HepG2 (cell line): ENCODE data around the gene N4BP2. TPM values are rescaled to one million over a fixed set of nuclear protein-coding genes. Genes with fewer than 3 reads are reported as not detected.

Experiments
- ATAC-seq: fragments of 200-7000 bp; cut with Tn5 transposase; 3 replicates; pipeline ENCODE4 v1.9.1; 2020; ENCODE audit warnings: mild to moderate bottlenecking, moderate library complexity
- BruUV-seq: library from RNA; stranded (reverse); fragments of 400-500 nt; replicated peaks from 2 replicates; lab custom pipeline; 2021; lab: Mats Ljungman, UMichigan
- CTCF ChIA-PET: fragments of 300-600 bp; formaldehyde crosslinking; extraction: SDS; loops from one replicate; lab custom pipeline; 2021; ENCODE audit warnings: low total read pairs, inconsistent platforms, low intra/inter-chr PET ratio; lab: Yijun Ruan, JAX
- POLR2A ChIA-PET: fragments of 350-600 bp; sonication (Branson Sonifier 250); formaldehyde crosslinking; loops from one replicate; lab custom pipeline; 2020; ENCODE audit warnings: antibody characterized with exemption, inconsistent platforms; lab: Yijun Ruan, JAX
- DNase-seq: peaks from one replicate; pipeline ENCODE4 v3.0.0-alpha.2; 2015; ENCODE audit warnings: low spot score
- FAIRE-seq: peaks from 3 replicates; lab custom pipeline; 2011; peaks lifted over from hg19 to GRCh38; lab: Jason Lieb, UNC
- H2AFZ ChIP-seq: one replicate; pipeline ENCODE4 v1.6.1; 2011; ENCODE audit warnings: low read length, inconsistent platforms
- H3K27ac ChIP-seq: fragments of 300-600 bp; 3 replicates; pipeline ENCODE4 v1.8.0; 2011; ENCODE audit warnings: mixed run types, mild to moderate bottlenecking, mixed read lengths, low read length, inconsistent platforms; ENCODE audit not compliant: insufficient read depth; ENCODE audit errors: extremely low read length
- H3K27me3 ChIP-seq, 2 experiments: fragments of 200-600 bp in 1 of 2; 2 replicates in 1 of 2; 3 replicates in 1 of 2; pipeline versions ENCODE4 v1.6.0 to v1.8.0; 2011; ENCODE audit warnings: low read length in 2 of 2, mild to moderate bottlenecking in 2 of 2, moderate library complexity in 2 of 2, inconsistent platforms in 1 of 2; ENCODE audit not compliant: insufficient read depth in 2 of 2, control insufficient read depth in 1 of 2
- H3K36me3 ChIP-seq, 2 experiments: fragments of 200-600 bp in 1 of 2; replicated peaks in 1 of 2; 2 replicates in 1 of 2; 3 replicates in 1 of 2; pipeline versions ENCODE4 v1.5.1 to v1.8.0; 2011; ENCODE audit warnings: low read length in 2 of 2, inconsistent platforms in 1 of 2; ENCODE audit not compliant: insufficient read depth in 2 of 2, control insufficient read depth in 1 of 2
- H3K4me1 ChIP-seq: 2 replicates; pipeline ENCODE4 v1.5.1; 2012; ENCODE audit warnings: low read length, inconsistent platforms; ENCODE audit not compliant: insufficient read depth
- H3K4me2 ChIP-seq: 2 replicates; pipeline ENCODE4 v1.6.0; 2011; ENCODE audit warnings: low read depth, low read length, inconsistent platforms
- H3K4me3 ChIP-seq, 3 experiments: fragments of 200-600 bp in 1 of 3; sonication (generic), shearing (Covaris generic) in 1 of 3; replicated peaks in 1 of 3; 2 replicates each; pipeline ENCODE4 v1.5.1; 2011 to 2016; ENCODE audit warnings: low read length in 3 of 3, inconsistent platforms in 2 of 3, low read depth in 2 of 3, mild to moderate bottlenecking in 2 of 3, control low read depth in 1 of 3, mixed read lengths in 1 of 3; ENCODE audit not compliant: insufficient read depth in 1 of 3
- H3K79me2 ChIP-seq: one replicate; pipeline ENCODE4 v1.6.1; 2011; ENCODE audit warnings: low read length, inconsistent platforms; ENCODE audit not compliant: insufficient read depth
- H3K9ac ChIP-seq: 2 replicates; pipeline ENCODE4 v1.6.0; 2011; ENCODE audit warnings: mild to moderate bottlenecking, low read depth, low read length, inconsistent platforms; ENCODE audit not compliant: insufficient read depth
- H3K9me3 ChIP-seq: 2 replicates; pipeline ENCODE4 v1.5.1; 2012; ENCODE audit warnings: mild to moderate bottlenecking, low read length
- H4K20me1 ChIP-seq: 2 replicates; pipeline ENCODE4 v1.6.0; 2011; ENCODE audit warnings: inconsistent platforms, mild to moderate bottlenecking, low read length, moderate library complexity; ENCODE audit not compliant: insufficient read depth
- FIP1L1 ChIP-seq: fragments of 200-400 bp; formaldehyde crosslinking; IDR thresholded peaks from 2 replicates; pipeline ENCODE4 v1.6.1; 2018; ENCODE audit warnings: low read depth, mild to moderate bottlenecking, low read length, moderate library complexity, borderline replicate concordance; ENCODE audit not compliant: insufficient read depth
- KLF6 ChIP-seq: IDR thresholded peaks from 2 replicates; pipeline ENCODE4 v1.8.0; 2016; ENCODE audit warnings: missing biosample characterization, missing genetic modification reagents
- MYC ChIP-seq: sonication (generic); formaldehyde crosslinking; IDR thresholded peaks from 2 replicates; pipeline ENCODE4 v1.9.0; 2021; ENCODE audit warnings: missing genetic modification reagents, borderline replicate concordance
- PRPF4 ChIP-seq: fragments of 200-400 bp; formaldehyde crosslinking; IDR thresholded peaks from 2 replicates; pipeline ENCODE4 v1.6.1; 2016; ENCODE audit warnings: low read length, low read depth; ENCODE audit not compliant: poor library complexity, severe bottlenecking
- RAD21 ChIP-seq: fragments of 450-650 bp; formaldehyde crosslinking; IDR thresholded peaks from 2 replicates; pipeline ENCODE4 v1.5.0; 2020; ENCODE audit warnings: mild to moderate bottlenecking
- SIX4 ChIP-seq: sonication (generic); formaldehyde crosslinking; IDR thresholded peaks from 2 replicates; pipeline ENCODE4 v1.4.0; 2020; ENCODE audit warnings: missing genetic modification reagents
- SMAD9 ChIP-seq: sonication (generic); formaldehyde crosslinking; IDR thresholded peaks from 2 replicates; pipeline ENCODE4 v1.5.1; 2020; ENCODE audit warnings: mild to moderate bottlenecking, missing genetic modification reagents
- SP140L ChIP-seq: sonication (generic); formaldehyde crosslinking; IDR thresholded peaks from 2 replicates; pipeline ENCODE4 v1.4.0; 2020; ENCODE audit warnings: missing genetic modification reagents, borderline replicate concordance
- TAF15 ChIP-seq: fragments of 200-400 bp; formaldehyde crosslinking; IDR thresholded peaks from one replicate; pipeline ENCODE4 v1.6.1; 2018; ENCODE audit warnings: mild to moderate bottlenecking, low read depth, low read length; ENCODE audit not compliant: poor library complexity, severe bottlenecking
- ZFP36L2 ChIP-seq: sonication (generic); formaldehyde crosslinking; IDR thresholded peaks from 2 replicates; pipeline ENCODE4 v1.4.0; 2020; ENCODE audit warnings: missing genetic modification reagents
- ZFP62 ChIP-seq: sonication (generic); formaldehyde crosslinking; IDR thresholded peaks from 2 replicates; pipeline ENCODE4 v1.4.0; 2020; ENCODE audit warnings: missing genetic modification reagents
- ZNF138 ChIP-seq: sonication (generic); formaldehyde crosslinking; IDR thresholded peaks from 2 replicates; pipeline ENCODE4 v1.5.0; 2020; ENCODE audit warnings: mild to moderate bottlenecking, low read depth, missing genetic modification reagents
- ZNF430 ChIP-seq: sonication (generic); formaldehyde crosslinking; IDR thresholded peaks from 2 replicates; pipeline ENCODE4 v1.9.0; 2021; ENCODE audit warnings: mild to moderate bottlenecking, missing genetic modification reagents
- ZNF569 ChIP-seq: sonication (generic); formaldehyde crosslinking; IDR thresholded peaks from 2 replicates; pipeline ENCODE4 v1.5.0; 2020; ENCODE audit warnings: mild to moderate bottlenecking, missing genetic modification reagents, moderate library complexity, borderline replicate concordance
- ZNF619 ChIP-seq: sonication (generic); formaldehyde crosslinking; IDR thresholded peaks from 2 replicates; pipeline ENCODE4 v1.4.0; 2020; ENCODE audit warnings: mild to moderate bottlenecking, missing genetic modification reagents
- ZNF790 ChIP-seq: sonication (generic); formaldehyde crosslinking; IDR thresholded peaks from 2 replicates; pipeline ENCODE4 v1.8.0; 2022; ENCODE audit warnings: missing genetic modification reagents, mild to moderate bottlenecking, borderline replicate concordance
- WGBS: methylation state at CpG from one replicate; pipeline ENCODE4 v1.1.6; 2017; ENCODE audit warnings: low lambda C conversion rate; 5-methylcytosine and 5-hydroxymethylcytosine counted together
- in situ Hi-C: cut with HindIII; loops from 2 replicates; pipeline ENCODE4 v1.10.0; 2017; ENCODE audit warnings: low pct_unique_long_range_greater_than_20kb; ENCODE audit not compliant: extremely low pct_ligation_motif_present
- intact Hi-C: fragments of 100-400 bp; cut with micrococcal nuclease; formaldehyde crosslinking; loops from one replicate; pipeline ENCODE4 v1.10.0; 2022; ENCODE audit not compliant: unreplicated experiment
- polyA plus RNA-seq, 8 experiments: library from polyadenylated mRNA; depleted of rRNA in 3 of 8; stranded (reverse) in 7 of 8; unstranded in 1 of 8; fragments of >200 nt; fragmentation: Illumina TruSeq in 4 of 8; extraction: Trizol in 4 of 8; gene quantifications; 2 replicates each; pipeline versions ENCODE4 v1.2.1 to v1.2.3, GENCODE V29; 2011 to 2016; ENCODE audit warnings: low read depth in 4 of 8, missing spikeins in 1 of 8, mixed read lengths in 1 of 8; ENCODE audit not compliant: insufficient read depth in 1 of 8
- total RNA-seq, 5 experiments: library from RNA; depleted of rRNA; stranded (reverse); fragments of >200 nt; fragmentation: Illumina TruSeq; extraction: Trizol; gene quantifications; 2 replicates each; pipeline ENCODE4 v1.2.3, GENCODE V29; 2016; ENCODE audit warnings: low read depth in 1 of 5
- TF ChIP-seq, protein P1 (sequence below): sonication (generic); formaldehyde crosslinking; conservative IDR thresholded peaks from 2 replicates; pipeline ENCODE4 v1.4.0; 2020; ENCODE audit warnings: missing genetic modification reagents

Gene N4BP2
- total and polyA plus RNA-seq, 2 of the 13 experiments (the other 11 are each of a cell fraction or from before 2014, with no cell fraction given), result 5.6 to 12.9 TPM

GRCh38 chr4:40186665-40187014 is 130.0 kb downstream of the N4BP2 start:
- FAIRE-seq, result no peak
- H4K20me1 ChIP-seq, result no peaks in the 10 kb centered on the region
- WGBS, result 15% methylated on average over 1 of the region's 1 CpG
- no peak for TF ChIP-seq ZNF430
- no peak for TF ChIP-seq FIP1L1
- TF ChIP-seq ZNF619, result no peak
- no peak for TF ChIP-seq SMAD9 (CRISPR knock-in tag)
- TF ChIP-seq ZFP62 (CRISPR knock-in tag), result no peak
- no peak for TF ChIP-seq RAD21 (CRISPR knock-in tag)
- no TSS peak for BruUV-seq
- DNase-seq, result no peak
- in situ Hi-C loops, result no loop called here
- ChIA-PET CTCF (no interaction called here), POLR2A (no interaction called here)
- no peak overlapping the region for H2AFZ ChIP-seq
- intact Hi-C loops, result no loop called here
- H3K4me2 ChIP-seq, result no peak overlapping the region
- peaks cover 30% of the 10 kb centered on the region for H3K4me1 ChIP-seq
- H3K27me3 ChIP-seq, result no peaks in the 10 kb centered on the region
- ATAC-seq, result no peak
- no peak overlapping the region for H3K27ac ChIP-seq
- H3K4me3 ChIP-seq, result no peak overlapping the region
- no peaks in the 10 kb centered on the region for H3K36me3 ChIP-seq
- H3K9ac ChIP-seq, result no peak overlapping the region
- no peaks in the 10 kb centered on the region for H3K9me3 ChIP-seq
- H3K79me2 ChIP-seq, result no peaks in the 10 kb centered on the region

- FAIRE-seq (no peak), DNase-seq (no peak), ATAC-seq (no peak)
- Histone ChIP-seq H3K4me3 (no peak overlapping the region), H3K4me1 (peaks cover 38% of the 10 kb centered on the region), H4K20me1 (no peaks in the 10 kb centered on the region), H3K4me2 (no peak overlapping the region), H3K27ac (no peak overlapping the region), H3K27me3 (no peaks in the 10 kb centered on the region), H3K9ac (no peak overlapping the region), H3K9me3 (no peaks in the 10 kb centered on the region), H2AFZ (no peak overlapping the region), H3K36me3 (no peaks in the 10 kb centered on the region), H3K79me2 (no peaks in the 10 kb centered on the region)
- WGBS, result 72% methylated on average over 4 of the region's 4 CpGs
- CTCF ChIA-PET, result no interaction called here
- POLR2A ChIA-PET, result no interaction called here
- in situ Hi-C loops, result no loop called here
- intact Hi-C loops, result no loop called here
- BruUV-seq, result no TSS peak
- TF ChIP-seq SP140L (no peak), ZNF569 (CRISPR knock-in tag) (no peak), MYC (CRISPR knock-in tag) (no peak), KLF6 (CRISPR knock-in tag) (no peak), ZNF790 (CRISPR knock-in tag) (no peak), ZFP36L2 (CRISPR knock-in tag) (no peak), ZNF138 (no peak), TAF15 (no peak), SIX4 (CRISPR knock-in tag) (no peak), PRPF4 (no peak)
- TF ChIP-seq, protein P1, sequence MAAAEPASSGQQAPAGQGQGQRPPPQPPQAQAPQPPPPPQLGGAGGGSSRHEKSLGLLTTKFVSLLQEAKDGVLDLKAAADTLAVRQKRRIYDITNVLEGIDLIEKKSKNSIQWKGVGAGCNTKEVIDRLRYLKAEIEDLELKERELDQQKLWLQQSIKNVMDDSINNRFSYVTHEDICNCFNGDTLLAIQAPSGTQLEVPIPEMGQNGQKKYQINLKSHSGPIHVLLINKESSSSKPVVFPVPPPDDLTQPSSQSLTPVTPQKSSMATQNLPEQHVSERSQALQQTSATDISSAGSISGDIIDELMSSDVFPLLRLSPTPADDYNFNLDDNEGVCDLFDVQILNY (CRISPR knock-in tag), result no peak
These were observed 130.8 kb downstream of the N4BP2 start for GRCh38 chr4:40187386-40187906.
